Endothelial cell of umbilical vein (primary cell): ENCODE data around the gene PCDHGA5. TPM values are rescaled to one million over a fixed set of nuclear protein-coding genes. Genes with fewer than 3 reads are reported as not detected.
"Not testable (repeated sequence)": the region's sequence is repeated elsewhere in the genome, so short reads cannot be mapped to it uniquely, and the experiment has no call there.

Experiments
- BruUV-seq: library from RNA; stranded (reverse); fragments of 400-500 nt; replicated peaks from 2 replicates; lab custom pipeline; 2021; lab: Mats Ljungman, UMichigan
- CTCF ChIA-PET: fragments of 300-600, 350-600 bp; sonication (Branson Sonifier 250); formaldehyde crosslinking; loops from one replicate; lab custom pipeline; 2021; ENCODE audit warnings: antibody characterized with exemption, inconsistent platforms; lab: Charles Lee
- POLR2A ChIA-PET: fragments of 300-600, 350-600 bp; sonication (Branson Sonifier 250); formaldehyde crosslinking; loops from one replicate; lab custom pipeline; 2021; ENCODE audit warnings: antibody characterized with exemption, inconsistent platforms; lab: Charles Lee
- DNase-seq: peaks from one replicate; pipeline ENCODE4 v3.0.0-alpha.2; 2011; ENCODE audit warnings: low read depth, low spot score
- FAIRE-seq: peaks from 2 replicates; lab custom pipeline; 2011; peaks lifted over from hg19 to GRCh38; lab: Jason Lieb, UNC
- H2AFZ ChIP-seq: 2 replicates; pipeline ENCODE4 v1.6.0; 2012; ENCODE audit warnings: low read depth, low read length, control low read depth, inconsistent platforms
- H3K27ac ChIP-seq: 2 replicates; pipeline ENCODE4 v1.5.1; 2011; ENCODE audit warnings: low read depth, mild to moderate bottlenecking, control low read depth, low read length, moderate library complexity; ENCODE audit not compliant: insufficient read depth
- H3K27me3 ChIP-seq, 2 experiments: 2 replicates each; pipeline versions ENCODE4 v1.6.0 to v1.6.1; 2011; ENCODE audit warnings: low read length in 2 of 2, mixed read lengths in 1 of 2; ENCODE audit not compliant: control insufficient read depth in 2 of 2, insufficient read depth in 2 of 2
- H3K36me3 ChIP-seq, 2 experiments: 2 replicates in 1 of 2; 3 replicates in 1 of 2; pipeline ENCODE4 v1.5.1; 2011; ENCODE audit warnings: low read length in 2 of 2, mild to moderate bottlenecking in 1 of 2, moderate library complexity in 1 of 2; ENCODE audit not compliant: control insufficient read depth in 2 of 2, insufficient read depth in 2 of 2; ENCODE audit errors: extremely low read depth in 1 of 2
- H3K4me1 ChIP-seq: 3 replicates; pipeline ENCODE4 v1.5.1; 2011; ENCODE audit warnings: mild to moderate bottlenecking, low read length; ENCODE audit not compliant: control insufficient read depth, insufficient read depth; ENCODE audit errors: extremely low read depth
- H3K4me2 ChIP-seq: 2 replicates; pipeline ENCODE4 v1.6.1; 2011; ENCODE audit warnings: low read length, control low read depth, mixed read lengths; ENCODE audit not compliant: insufficient read depth
- H3K4me3 ChIP-seq, 3 experiments: fragments of 200-600 bp in 1 of 3; sonication (generic), shearing (Covaris generic) in 1 of 3; replicated peaks in 1 of 3; 2 replicates each; pipeline ENCODE4 v1.5.1; 2011 to 2016; ENCODE audit warnings: control low read depth in 3 of 3, low read length in 3 of 3, mild to moderate bottlenecking in 2 of 3, inconsistent platforms in 1 of 3, low read depth in 1 of 3, moderate library complexity in 1 of 3; ENCODE audit not compliant: insufficient read depth in 1 of 3
- H3K79me2 ChIP-seq: 2 replicates; pipeline ENCODE4 v1.6.0; 2012; ENCODE audit warnings: low read length, inconsistent platforms; ENCODE audit not compliant: control insufficient read depth, insufficient read depth
- H3K9ac ChIP-seq: replicated peaks from 2 replicates; pipeline ENCODE3; 2011; ENCODE audit warnings: low read length, control low read depth; ENCODE audit not compliant: insufficient read depth; ENCODE audit errors: extremely low read depth
- H3K9me1 ChIP-seq: replicated peaks from 3 replicates; pipeline ENCODE4 v1.6.0; 2011; ENCODE audit warnings: mild to moderate bottlenecking, low read length; ENCODE audit not compliant: control insufficient read depth, insufficient read depth; ENCODE audit errors: extremely low read depth
- H3K9me3 ChIP-seq: replicated peaks from 2 replicates; pipeline ENCODE4 v1.5.1; 2012; ENCODE audit warnings: low read length, inconsistent platforms; ENCODE audit not compliant: control insufficient read depth, insufficient read depth
- H4K20me1 ChIP-seq: replicated peaks from 2 replicates; pipeline ENCODE3; 2011; ENCODE audit warnings: mild to moderate bottlenecking, low read length; ENCODE audit not compliant: control insufficient read depth, insufficient read depth; ENCODE audit errors: extremely low read depth
- CTCF ChIP-seq, 2 donors: IDR thresholded peaks; 1 replicate in 1 of 2; 2 replicates in 1 of 2; pipeline ENCODE4 v1.5.1; 2011; ENCODE audit warnings: low read length in 2 of 2, mild to moderate bottlenecking in 2 of 2, moderate library complexity in 2 of 2, control low read depth in 1 of 2, inconsistent platforms in 1 of 2, low read depth in 1 of 2; ENCODE audit not compliant: insufficient read depth in 1 of 2; ENCODE audit errors: extremely low read depth in 1 of 2
- FOS ChIP-seq: IDR thresholded peaks from 2 replicates; pipeline ENCODE4 v1.6.1; 2011; ENCODE audit warnings: mild to moderate bottlenecking, low read length, moderate library complexity, borderline replicate concordance; ENCODE audit not compliant: insufficient read depth
- dilution Hi-C: fragments of 300-500 bp; cut with MboI; formaldehyde crosslinking; loops from one replicate; pipeline ENCODE4 v1.15.0; 2019; ENCODE audit warnings: low sequenced_read_pairs; ENCODE audit not compliant: extremely low pct_ligation_motif_present
- intact Hi-C: fragments of 100-400 bp; cut with micrococcal nuclease; formaldehyde crosslinking; loops from one replicate; pipeline ENCODE4 v1.10.0; 2022
- polyA plus RNA-seq, 4 experiments: library from polyadenylated mRNA; depleted of rRNA in 3 of 4; stranded (reverse) in 3 of 4; unstranded in 1 of 4; fragments of >200 nt; gene quantifications; 2 replicates each; pipeline versions ENCODE4 v1.2.1 to v1.2.3, GENCODE V29; 2011 to 2012; ENCODE audit warnings: missing spikeins in 1 of 4
- total RNA-seq: library from RNA; stranded (reverse); gene quantifications from 2 replicates; pipeline ENCODE4 v1.2.3, GENCODE V29; 2021

The PCDHGA5 gene
- total and polyA plus RNA-seq, 2 donors (not counting 3 experiments of a cell fraction or from before 2014, with no cell fraction given), result 0.36 to 0.93 TPM

- BruUV-seq, result TSS peak; percentile 23
- Histone ChIP-seq H3K27me3 (peaks cover 36 to 78% of the 10 kb centered on the region in 2 experiments), H3K4me2 (peak within 1 kb of the TSS; percentile 18), H3K4me3 (peak within 1 kb of the TSS in 2 of 3 experiments; percentile 9 to 22)
- H4K20me1 ChIP-seq, H2AFZ ChIP-seq, POLR2A ChIA-PET, H3K9me3 ChIP-seq, H3K36me3 ChIP-seq, dilution Hi-C loops, H3K4me1 ChIP-seq, intact Hi-C loops, H3K79me2 ChIP-seq, H3K27ac ChIP-seq, H3K9me1 ChIP-seq, H3K9ac ChIP-seq: not testable (repeated sequence)
- peak; percentile 46 to 51 for TF ChIP-seq CTCF (IDR thresholded peaks at IDR 0.05; ENCODE audit: extremely low read depth in 1 of 2, insufficient read depth in 1 of 2, low read depth in 1 of 2, low read length in 2 of 2)
- DNase-seq (peak; percentile 30), FAIRE-seq (peak; percentile 87)
- CTCF ChIA-PET, result interaction anchor here (0.7 to 4.1 kb wide), 19 partner anchors 9 to 232 kb away, joined by 3 to 32 read pairs (median 7); partner anchors contain the start of genes PCDHB14, PCDHGA10, PCDHGA11 and PCDHGA12
Measured at GRCh38 chr5:141387557-141388311, 23.8 kb downstream of the PCDHGA5 start, which contains the start of gene PCDHGB4. Gene PCDHGB4 (plus strand): TSS chr5:141387698. CDS start chr5:141387885, 187 bp downstream.

GRCh38 chr5:141388661-141389060 lies 24.7 kb downstream of the PCDHGA5 start:
- H3K9me3 ChIP-seq, result no peaks in the 10 kb centered on the region

More at GRCh38 chr5:141388661-141389060, 24.7 kb downstream of the PCDHGA5 start:
- H3K27me3 ChIP-seq, result peaks cover 31 to 80% of the 10 kb centered on the region in 2 experiments
- H3K4me3 ChIP-seq, result no peak overlapping the region
- no peaks in the 10 kb centered on the region for H3K9me1 ChIP-seq
- no peak overlapping the region for H2AFZ ChIP-seq
- no peaks in the 10 kb centered on the region for H3K36me3 ChIP-seq
- H3K79me2 ChIP-seq, result no peaks in the 10 kb centered on the region
- POLR2A ChIA-PET, result no interaction called here
- no peak overlapping the region for H3K4me2 ChIP-seq
- no peaks in the 10 kb centered on the region for H3K4me1 ChIP-seq
- FAIRE-seq (no peak), DNase-seq (no peak)
- no peak for TF ChIP-seq FOS
- no peak overlapping the region for H3K27ac ChIP-seq
- intact Hi-C loops (no loop called here), dilution Hi-C loops (no loop called here)
- CTCF ChIA-PET, result interaction anchor here (1.6 to 4.1 kb wide), 5 partner anchors 9 to 175 kb away, joined by 4 to 32 read pairs (median 15); partner anchors contain the start of genes PCDHGA3, PCDHGA6 and PCDHGB5
- no peak overlapping the region for H3K9ac ChIP-seq
- no peaks in the 10 kb centered on the region for H4K20me1 ChIP-seq
- no TSS peak for BruUV-seq
